ENCODE measurements around the gene CDS1. TPM values are rescaled to one million over a fixed set of nuclear protein-coding genes. Genes with fewer than 3 reads are reported as not detected.

Gene CDS1
- total and polyA plus RNA-seq, 8 donors = 3.2 to 62.6 (median 6.7) TPM

DNA sequence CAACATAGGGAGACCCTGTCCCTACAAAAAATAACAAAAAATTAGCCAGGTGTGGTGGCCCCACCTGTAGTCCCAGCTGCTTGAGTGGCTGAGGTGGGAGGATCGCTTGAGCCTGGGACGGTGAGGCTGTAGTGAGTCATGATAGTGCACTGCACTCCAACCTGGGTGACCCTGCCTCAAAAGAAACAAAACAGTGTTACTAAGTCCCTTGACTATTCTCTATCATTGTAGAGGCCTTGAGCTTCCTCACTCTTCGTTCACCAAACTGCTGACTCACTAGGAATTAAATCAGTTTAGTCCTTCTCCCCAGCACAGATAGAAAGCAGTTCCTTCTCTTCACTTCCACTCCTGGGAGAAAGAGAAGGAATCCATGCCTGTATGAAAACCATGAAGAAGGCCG, 14.5 kb downstream of the CDS1 start:
- intact Hi-C loops (cut with DNase I; ENCODE audit: low total_unique reads) = no loop called here
- 78 to 90% (median 85%) methylated on average over 4 of the region's 4 CpGs for WGBS, 5 donors
- Histone ChIP-seq H3K9me3 (no peaks in the 10 kb centered on the region), H3K4me3 (no peak overlapping the region), H3K27me3 (no peaks in the 10 kb centered on the region), H3K36me3 (no peaks in the 10 kb centered on the region), H3K27ac (no peak overlapping the region), H3K4me1 (no peaks in the 10 kb centered on the region)
- TF ChIP-seq EP300 (IDR thresholded peaks at IDR 0.05) = no peak
- no peak for TF ChIP-seq POLR2AphosphoS5 (IDR thresholded peaks at IDR 0.05)
- no peak for TF ChIP-seq POLR2A (IDR thresholded peaks at IDR 0.05)
- TF ChIP-seq, protein P1, sequence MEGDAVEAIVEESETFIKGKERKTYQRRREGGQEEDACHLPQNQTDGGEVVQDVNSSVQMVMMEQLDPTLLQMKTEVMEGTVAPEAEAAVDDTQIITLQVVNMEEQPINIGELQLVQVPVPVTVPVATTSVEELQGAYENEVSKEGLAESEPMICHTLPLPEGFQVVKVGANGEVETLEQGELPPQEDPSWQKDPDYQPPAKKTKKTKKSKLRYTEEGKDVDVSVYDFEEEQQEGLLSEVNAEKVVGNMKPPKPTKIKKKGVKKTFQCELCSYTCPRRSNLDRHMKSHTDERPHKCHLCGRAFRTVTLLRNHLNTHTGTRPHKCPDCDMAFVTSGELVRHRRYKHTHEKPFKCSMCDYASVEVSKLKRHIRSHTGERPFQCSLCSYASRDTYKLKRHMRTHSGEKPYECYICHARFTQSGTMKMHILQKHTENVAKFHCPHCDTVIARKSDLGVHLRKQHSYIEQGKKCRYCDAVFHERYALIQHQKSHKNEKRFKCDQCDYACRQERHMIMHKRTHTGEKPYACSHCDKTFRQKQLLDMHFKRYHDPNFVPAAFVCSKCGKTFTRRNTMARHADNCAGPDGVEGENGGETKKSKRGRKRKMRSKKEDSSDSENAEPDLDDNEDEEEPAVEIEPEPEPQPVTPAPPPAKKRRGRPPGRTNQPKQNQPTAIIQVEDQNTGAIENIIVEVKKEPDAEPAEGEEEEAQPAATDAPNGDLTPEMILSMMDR (IDR thresholded peaks at IDR 0.05) = no peak
- DNase-seq = no peak

GRCh38 chr4:84606645-84607044, 23.7 kb downstream of the CDS1 start:
- Histone ChIP-seq H3K27ac (no peak overlapping the region), H3K36me3 (peaks cover 0 to 20% (median 6%) of the 10 kb centered on the region in 4 donors), H3K4me3 (no peak overlapping the region), H3K27me3 (no peaks in the 10 kb centered on the region), H3K9me3 (no peaks in the 10 kb centered on the region), H3K4me1 (no peaks in the 10 kb centered on the region)
- TF ChIP-seq EP300 (IDR thresholded peaks at IDR 0.05) (no peak), POLR2A (IDR thresholded peaks at IDR 0.05) (no peak), POLR2AphosphoS5 (IDR thresholded peaks at IDR 0.05) (no peak)
- TF ChIP-seq, protein P1 (IDR thresholded peaks at IDR 0.05) = no peak
- WGBS, 5 donors = 81 to 95% (median 91%) methylated on average over 1 of the region's 1 CpG
- DNase-seq = no peak
- intact Hi-C loops (cut with DNase I; ENCODE audit: low total_unique reads) = no loop called here

DNA sequence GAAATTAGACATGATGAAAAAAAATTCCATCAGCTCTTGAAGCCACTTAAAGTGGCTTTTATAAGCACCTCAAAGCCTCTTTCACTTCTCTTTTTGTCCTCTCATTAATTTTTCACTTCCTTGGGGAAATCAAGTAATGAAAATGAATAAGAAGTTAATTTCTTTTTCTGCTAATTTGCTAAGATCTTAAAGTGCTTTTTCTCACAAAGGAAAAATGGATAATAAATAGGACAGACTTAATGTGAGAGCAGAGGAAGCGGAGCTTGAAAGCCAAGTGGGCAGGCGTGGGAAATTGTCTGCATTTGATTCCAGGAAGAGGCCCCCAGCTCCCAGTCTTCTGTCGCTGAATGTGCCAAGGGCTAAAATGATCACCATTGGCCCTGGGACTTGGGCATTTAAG, 28.6 kb downstream of the CDS1 start:
- intact Hi-C loops (cut with DNase I; ENCODE audit: low total_unique reads) = no loop called here
- H3K4me1 ChIP-seq = no peaks in the 10 kb centered on the region
- TF ChIP-seq, protein P1 (IDR thresholded peaks at IDR 0.05) = no peak
- no peak for TF ChIP-seq POLR2AphosphoS5 (IDR thresholded peaks at IDR 0.05)
- no peak for TF ChIP-seq EP300 (IDR thresholded peaks at IDR 0.05)
- no peak for TF ChIP-seq POLR2A (IDR thresholded peaks at IDR 0.05)
- no peak overlapping the region for H3K27ac ChIP-seq
- no peaks in the 10 kb centered on the region for H3K9me3 ChIP-seq
- no peak overlapping the region for H3K4me3 ChIP-seq
- H3K36me3 ChIP-seq = peaks cover 0 to 20% (median 6%) of the 10 kb centered on the region in 4 donors
- 82 to 92% (median 90%) methylated on average over 3 of the region's 3 CpGs for WGBS, 5 donors
- no peak for DNase-seq
- H3K27me3 ChIP-seq = no peaks in the 10 kb centered on the region

DNA sequence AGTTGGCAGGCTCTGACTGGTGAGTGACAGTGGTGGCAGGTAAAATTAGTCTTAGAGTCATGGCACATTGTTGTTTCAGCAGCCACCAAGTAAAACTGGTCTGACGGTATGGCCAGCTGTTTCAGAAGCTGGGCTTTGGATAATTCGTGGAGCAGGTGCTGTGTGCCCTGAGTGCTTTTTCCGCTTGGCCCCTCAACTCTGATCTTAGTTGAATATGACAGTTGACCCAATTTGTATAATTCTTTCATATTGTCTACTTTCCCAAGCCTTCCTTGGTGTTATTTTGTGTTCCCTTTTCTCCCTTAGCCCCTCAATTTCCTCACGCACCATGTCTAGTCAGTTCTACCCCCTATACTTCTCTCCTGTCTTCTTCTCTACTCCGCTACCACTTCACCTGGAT, 32.0 kb downstream of the CDS1 start:
- H3K9me3 ChIP-seq = no peaks in the 10 kb centered on the region
- H3K27me3 ChIP-seq = no peaks in the 10 kb centered on the region
- H3K27ac ChIP-seq = no peak overlapping the region
- intact Hi-C loops (cut with DNase I; ENCODE audit: low total_unique reads) = no loop called here
- no peaks in the 10 kb centered on the region for H3K4me1 ChIP-seq
- TF ChIP-seq EP300 (IDR thresholded peaks at IDR 0.05) (no peak), POLR2AphosphoS5 (IDR thresholded peaks at IDR 0.05) (no peak), POLR2A (IDR thresholded peaks at IDR 0.05) (no peak)
- TF ChIP-seq, protein P1 (IDR thresholded peaks at IDR 0.05) = no peak
- no peak for DNase-seq
- H3K4me3 ChIP-seq = no peak overlapping the region
- 80 to 95% (median 93%) methylated on average over 5 of the region's 5 CpGs for WGBS, 5 donors
- peaks cover 0 to 16% (median 7%) of the 10 kb centered on the region in 4 donors for H3K36me3 ChIP-seq

Measured in stomach (tissue), 9 donors.